SU-DHL-6 (cell line): Measurements from ENCODE around the gene SOBP.
A peak's percentile ranks its signal among the peaks of the same experiment; 100 is the strongest.

Source experiments
- H2AFZ ChIP-seq: fragments of 200-600 bp; sonication (generic); 2 replicates; pipeline ENCODE4 v1.6.1; 2014; ENCODE audit warnings: low read depth, mild to moderate bottlenecking, moderate library complexity, mixed read lengths, antibody characterized with exemption, low read length; ENCODE audit not compliant: severe bottlenecking
- H3F3A ChIP-seq: fragments of 200-600 bp; shearing (Covaris generic); 2 replicates; pipeline ENCODE4 v1.6.0; 2016; ENCODE audit warnings: antibody characterized with exemption, mild to moderate bottlenecking; ENCODE audit not compliant: insufficient read depth
- H3K27ac ChIP-seq: fragments of 200-600 bp; sonication (generic); 2 replicates; pipeline ENCODE4 v1.5.1; 2016; ENCODE audit warnings: low read depth, mild to moderate bottlenecking, low read length, moderate library complexity, mixed read lengths
- H3K27me3 ChIP-seq: fragments of 200-600 bp; sonication (generic), shearing (Covaris generic); 2 replicates; pipeline ENCODE4 v1.6.0; 2014; ENCODE audit warnings: mild to moderate bottlenecking, low read length
- H3K36me3 ChIP-seq: fragments of 200-600 bp; sonication (generic); 2 replicates; pipeline ENCODE4 v1.6.1; 2014; ENCODE audit warnings: mild to moderate bottlenecking, low read length, mixed read lengths
- H3K4me2 ChIP-seq: fragments of 300-600, 200-600 bp; shearing (Covaris generic), sonication (generic); 2 replicates; pipeline ENCODE4 v1.6.0; 2014; ENCODE audit warnings: low read length, low read depth, mild to moderate bottlenecking; ENCODE audit not compliant: poor library complexity, severe bottlenecking
- H3K4me3 ChIP-seq: fragments of 200-600 bp; sonication (generic); 2 replicates; pipeline ENCODE4 v1.5.1; 2014; ENCODE audit warnings: antibody characterized with exemption, low read length, mild to moderate bottlenecking, mixed read lengths; ENCODE audit not compliant: insufficient read depth, poor library complexity, severe bottlenecking
- H3K79me2 ChIP-seq: fragments of 200-600 bp; sonication (generic); 2 replicates; pipeline ENCODE4 v1.6.1; 2014; ENCODE audit warnings: mild to moderate bottlenecking, low read length, moderate library complexity; ENCODE audit not compliant: insufficient read depth
- H3K9ac ChIP-seq: fragments of 200-600 bp; sonication (generic); 2 replicates; pipeline ENCODE4 v1.7.0; 2014; ENCODE audit warnings: mild to moderate bottlenecking, low read length
- H3K9me2 ChIP-seq: fragments of 200-600 bp; sonication (generic); replicated peaks from 2 replicates; pipeline ENCODE4 v1.6.1; 2014; ENCODE audit warnings: low read length; ENCODE audit not compliant: insufficient read depth
- H3K9me3 ChIP-seq: fragments of 200-600 bp; sonication (generic); 2 replicates; pipeline ENCODE4 v1.6.1; 2014; ENCODE audit warnings: low read length, mixed read lengths; ENCODE audit not compliant: insufficient read depth
- H4K20me1 ChIP-seq: fragments of 200-600 bp; sonication (generic); 2 replicates; pipeline ENCODE4 v1.6.1; 2014; ENCODE audit warnings: low read depth, mild to moderate bottlenecking, antibody characterized with exemption, low read length, moderate library complexity, mixed read lengths
- EZH2phosphoT487 ChIP-seq: fragments of 200-600 bp; sonication (generic), shearing (Covaris generic); conservative IDR thresholded peaks from 2 replicates; pipeline ENCODE4 v1.6.1; 2018; ENCODE audit warnings: mild to moderate bottlenecking, antibody characterized with exemption, low read length, moderate library complexity, mixed read lengths
- TF ChIP-seq, protein P1 (sequence below): fragments of 200-600 bp; sonication (generic); IDR thresholded peaks from one replicate; pipeline ENCODE4 v1.5.1; 2017; ENCODE audit warnings: antibody characterized with exemption, mild to moderate bottlenecking, low read length, moderate library complexity; ENCODE audit not compliant: insufficient read depth, poor library complexity, severe bottlenecking

The SOBP gene

DNA sequence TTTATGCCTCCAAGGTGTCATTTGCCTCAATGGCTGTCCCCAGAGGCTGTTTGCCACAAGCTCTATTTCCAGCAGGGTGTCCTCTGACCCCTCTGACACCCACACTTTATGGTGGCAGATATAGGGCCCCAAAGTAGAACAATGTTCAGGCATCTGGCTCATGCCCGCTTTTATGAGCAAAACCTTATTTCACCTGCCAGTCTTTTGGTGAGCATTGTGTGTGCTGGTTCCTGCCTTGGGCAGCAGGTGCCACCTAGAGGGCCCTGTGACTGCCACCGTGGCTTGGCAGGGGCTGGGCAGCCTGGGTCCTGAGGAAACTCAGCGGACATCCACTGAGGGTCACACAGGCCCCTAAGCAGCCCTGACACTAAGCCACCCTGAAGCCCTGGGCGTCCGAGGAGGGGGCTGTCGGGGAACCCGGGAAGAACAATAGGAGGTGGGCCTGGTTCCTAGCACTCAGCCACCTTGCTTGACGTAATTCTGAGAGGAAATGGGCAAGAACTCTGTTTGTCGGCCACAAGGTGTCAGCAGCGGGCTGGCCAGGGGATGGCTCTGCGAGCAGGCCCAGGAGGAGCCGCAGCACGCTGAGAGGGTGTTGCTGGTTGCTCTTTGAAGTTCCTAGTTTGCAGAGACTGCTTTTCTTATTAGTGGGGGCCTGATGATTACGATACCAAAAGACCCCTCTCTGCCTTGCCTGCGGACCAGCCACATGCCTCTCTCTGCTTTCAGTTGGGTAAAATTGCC is 185.2 kb downstream of the SOBP start:
- Histone ChIP-seq H3K9ac (peak overlapping the region; percentile 54), H3K27me3 (no peaks in the 10 kb centered on the region), H3K36me3 (no peaks in the 10 kb centered on the region), H3K4me2 (peak overlapping the region; percentile 65), H3K4me3 (no peak overlapping the region), H3K9me2 (no peaks in the 10 kb centered on the region), H4K20me1 (no peaks in the 10 kb centered on the region), H3F3A (no peaks in the 10 kb centered on the region), H2AFZ (peak overlapping the region; percentile 98), H3K79me2 (no peaks in the 10 kb centered on the region), H3K27ac (peak overlapping the region; percentile 45), H3K9me3 (no peaks in the 10 kb centered on the region)
- TF ChIP-seq EZH2phosphoT487: no peak
- TF ChIP-seq, protein P1, sequence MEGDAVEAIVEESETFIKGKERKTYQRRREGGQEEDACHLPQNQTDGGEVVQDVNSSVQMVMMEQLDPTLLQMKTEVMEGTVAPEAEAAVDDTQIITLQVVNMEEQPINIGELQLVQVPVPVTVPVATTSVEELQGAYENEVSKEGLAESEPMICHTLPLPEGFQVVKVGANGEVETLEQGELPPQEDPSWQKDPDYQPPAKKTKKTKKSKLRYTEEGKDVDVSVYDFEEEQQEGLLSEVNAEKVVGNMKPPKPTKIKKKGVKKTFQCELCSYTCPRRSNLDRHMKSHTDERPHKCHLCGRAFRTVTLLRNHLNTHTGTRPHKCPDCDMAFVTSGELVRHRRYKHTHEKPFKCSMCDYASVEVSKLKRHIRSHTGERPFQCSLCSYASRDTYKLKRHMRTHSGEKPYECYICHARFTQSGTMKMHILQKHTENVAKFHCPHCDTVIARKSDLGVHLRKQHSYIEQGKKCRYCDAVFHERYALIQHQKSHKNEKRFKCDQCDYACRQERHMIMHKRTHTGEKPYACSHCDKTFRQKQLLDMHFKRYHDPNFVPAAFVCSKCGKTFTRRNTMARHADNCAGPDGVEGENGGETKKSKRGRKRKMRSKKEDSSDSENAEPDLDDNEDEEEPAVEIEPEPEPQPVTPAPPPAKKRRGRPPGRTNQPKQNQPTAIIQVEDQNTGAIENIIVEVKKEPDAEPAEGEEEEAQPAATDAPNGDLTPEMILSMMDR: peak; percentile 98

DNA sequence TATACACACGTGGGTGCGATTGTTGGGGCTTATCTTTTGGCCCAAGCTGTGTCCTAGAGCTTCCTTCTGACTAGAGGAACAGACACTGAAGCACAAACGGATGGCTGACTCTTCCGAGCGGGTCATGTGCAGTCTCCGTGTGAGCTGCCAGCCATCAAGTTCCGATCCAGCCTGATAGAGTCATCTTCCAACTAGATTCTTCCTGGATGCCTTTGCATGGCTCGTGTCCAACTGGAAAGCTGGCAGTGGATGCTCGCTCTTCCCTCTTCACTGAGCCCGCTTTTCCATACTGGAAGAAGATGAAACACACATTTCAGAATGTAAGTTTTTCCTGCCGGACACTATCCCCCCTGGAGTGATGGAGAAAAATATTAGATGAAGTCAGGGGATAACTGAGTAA is 186.1 kb downstream of the SOBP start:
- Histone ChIP-seq H3K4me2 (no peak overlapping the region), H3K27ac (no peak overlapping the region), H3K9ac (no peak overlapping the region), H3K9me2 (no peaks in the 10 kb centered on the region), H3K4me3 (no peak overlapping the region), H3K79me2 (no peaks in the 10 kb centered on the region), H4K20me1 (no peaks in the 10 kb centered on the region), H3K9me3 (no peaks in the 10 kb centered on the region), H3F3A (no peaks in the 10 kb centered on the region), H3K36me3 (no peaks in the 10 kb centered on the region), H2AFZ (no peak overlapping the region), H3K27me3 (no peaks in the 10 kb centered on the region)
- TF ChIP-seq, protein P1: no peak
- TF ChIP-seq EZH2phosphoT487: no peak

DNA sequence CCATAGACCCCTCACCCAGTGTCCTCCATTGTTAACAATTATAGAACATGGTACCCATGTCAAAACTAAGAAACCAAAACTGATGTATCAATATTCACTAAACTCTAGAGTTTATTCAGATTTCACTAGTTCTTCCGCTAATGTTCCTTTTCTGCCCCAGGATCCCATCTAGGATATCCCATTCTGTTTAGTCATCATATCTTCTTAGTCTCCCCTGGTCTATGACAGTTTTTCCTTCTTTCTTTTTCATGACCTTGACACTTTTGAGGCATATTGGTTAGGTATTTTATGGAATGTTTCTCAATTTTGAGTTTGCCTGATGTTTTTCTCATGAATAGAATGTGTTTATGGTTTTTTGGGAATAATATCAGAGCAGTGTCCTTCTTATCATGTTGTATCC is 187.5 kb downstream of the SOBP start:
- Histone ChIP-seq H3K9me3 (no peaks in the 10 kb centered on the region), H3K4me3 (no peak overlapping the region), H3K27me3 (no peaks in the 10 kb centered on the region), H4K20me1 (no peaks in the 10 kb centered on the region), H2AFZ (no peak overlapping the region), H3K27ac (no peak overlapping the region), H3F3A (no peaks in the 10 kb centered on the region), H3K9me2 (no peaks in the 10 kb centered on the region), H3K4me2 (no peak overlapping the region), H3K36me3 (no peaks in the 10 kb centered on the region), H3K79me2 (no peaks in the 10 kb centered on the region), H3K9ac (no peak overlapping the region)
- TF ChIP-seq, protein P1: no peak
- TF ChIP-seq EZH2phosphoT487: no peak
